H9 (cell line): ENCODE results near the gene INTS3. TPM values are rescaled to one million over a fixed set of nuclear protein-coding genes. Genes with fewer than 3 reads are reported as not detected.
A peak's percentile ranks its signal among the peaks of the same experiment; 100 is the strongest.

Experiments used
- DNase-seq: peaks from one replicate; pipeline ENCODE4 v3.0.0-alpha.2; 2017
- H2AFZ ChIP-seq: one replicate; pipeline ENCODE4 v1.6.1; 2013; ENCODE audit warnings: mild to moderate bottlenecking, low read length, control low read depth, moderate library complexity
- H2AK5ac ChIP-seq: 2 replicates; pipeline ENCODE4 v1.6.1; 2013; ENCODE audit warnings: low read length, control low read depth, mixed read lengths; ENCODE audit not compliant: insufficient read length
- H2BK120ac ChIP-seq: one replicate; pipeline ENCODE4 v1.6.1; 2013; ENCODE audit warnings: low read depth, mild to moderate bottlenecking, low read length, control low read depth, inconsistent platforms; ENCODE audit not compliant: poor library complexity, severe bottlenecking
- H2BK12ac ChIP-seq: 2 replicates; pipeline ENCODE4 v1.6.1; 2013; ENCODE audit warnings: low read length, control low read depth, mixed read lengths, low read depth; ENCODE audit not compliant: insufficient read length
- H2BK15ac ChIP-seq: 2 replicates; pipeline ENCODE4 v1.6.1; 2013; ENCODE audit warnings: low read depth, low read length, control low read depth
- H2BK20ac ChIP-seq: one replicate; pipeline ENCODE4 v1.6.1; 2013; ENCODE audit warnings: low read depth, mild to moderate bottlenecking, low read length, control low read depth, inconsistent platforms; ENCODE audit not compliant: poor library complexity, severe bottlenecking
- H2BK5ac ChIP-seq: 2 replicates; pipeline ENCODE4 v1.6.1; 2013; ENCODE audit warnings: low read length, control low read depth, mixed read lengths; ENCODE audit not compliant: insufficient read length
- H3K14ac ChIP-seq: 2 replicates; pipeline ENCODE4 v1.6.1; 2013; ENCODE audit warnings: low read length, control low read depth; ENCODE audit not compliant: insufficient read depth
- H3K18ac ChIP-seq: 2 replicates; pipeline ENCODE4 v1.6.1; 2013; ENCODE audit warnings: low read depth, mild to moderate bottlenecking, mixed read lengths, low read length, control low read depth; ENCODE audit not compliant: insufficient read length
- H3K23ac ChIP-seq: 2 replicates; pipeline ENCODE4 v1.6.1; 2013; ENCODE audit warnings: low read length, control low read depth, mixed read lengths, low read depth; ENCODE audit not compliant: insufficient read length
- H3K23me2 ChIP-seq: 2 replicates; pipeline ENCODE4 v1.6.1; 2013; ENCODE audit warnings: low read depth, mild to moderate bottlenecking, mixed read lengths, low read length, control low read depth; ENCODE audit not compliant: insufficient read length, poor library complexity, severe bottlenecking
- H3K27ac ChIP-seq: 2 replicates; pipeline ENCODE4 v1.5.1; 2013; ENCODE audit warnings: low read length, control low read depth, mixed read lengths, low read depth; ENCODE audit not compliant: insufficient read length
- H3K27me3 ChIP-seq: 2 replicates; pipeline ENCODE4 v1.6.1; 2013; ENCODE audit warnings: low read length, control low read depth, inconsistent platforms; ENCODE audit not compliant: insufficient read depth
- H3K4ac ChIP-seq: 2 replicates; pipeline ENCODE4 v1.6.1; 2013; ENCODE audit warnings: low read depth, mild to moderate bottlenecking, control low read depth, inconsistent platforms, low read length, moderate library complexity
- H3K4me1 ChIP-seq: 2 replicates; pipeline ENCODE4 v1.6.1; 2013; ENCODE audit warnings: low read length, control low read depth, inconsistent platforms; ENCODE audit not compliant: insufficient read depth
- H3K4me2 ChIP-seq: 2 replicates; pipeline ENCODE4 v1.6.1; 2013; ENCODE audit warnings: low read length, control low read depth, mixed read lengths; ENCODE audit not compliant: insufficient read length, insufficient read depth
- H3K56ac ChIP-seq: 2 replicates; pipeline ENCODE4 v1.6.1; 2013; ENCODE audit warnings: low read depth, mild to moderate bottlenecking, mixed read lengths, low read length, control low read depth; ENCODE audit not compliant: insufficient read length
- H3K79me1 ChIP-seq: 2 replicates; pipeline ENCODE4 v1.6.1; 2013; ENCODE audit warnings: low read depth, mild to moderate bottlenecking, moderate library complexity, low read length, control low read depth, inconsistent platforms; ENCODE audit not compliant: insufficient read depth, poor library complexity, severe bottlenecking
- H3K79me2 ChIP-seq: 2 replicates; pipeline ENCODE4 v1.6.1; 2013; ENCODE audit warnings: low read length, control low read depth, inconsistent platforms; ENCODE audit not compliant: insufficient read depth
- H3K9ac ChIP-seq: 2 replicates; pipeline ENCODE4 v1.6.1; 2013; ENCODE audit warnings: low read length, control low read depth, mixed read lengths; ENCODE audit not compliant: insufficient read length; ENCODE audit errors: extremely low read depth
- H3K9me3 ChIP-seq: one replicate; pipeline ENCODE4 v1.6.1; 2013; ENCODE audit warnings: low read depth, low read length, inconsistent platforms; ENCODE audit not compliant: control insufficient read depth
- H3T11ph ChIP-seq: one replicate; pipeline ENCODE4 v1.6.1; 2013; ENCODE audit warnings: mild to moderate bottlenecking, low read length, control low read depth, inconsistent platforms
- H4K20me1 ChIP-seq: one replicate; pipeline ENCODE4 v1.6.1; 2013; ENCODE audit not compliant: control insufficient read depth, insufficient read length, insufficient read depth
- H4K5ac ChIP-seq: 2 replicates; pipeline ENCODE4 v1.6.1; 2013; ENCODE audit warnings: low read depth, mild to moderate bottlenecking, mixed read lengths, low read length, control low read depth; ENCODE audit not compliant: insufficient read length
- H4K8ac ChIP-seq: replicated peaks from 2 replicates; pipeline ENCODE4 v1.6.1; 2013; ENCODE audit warnings: low read length, control low read depth, mixed read lengths, low read depth; ENCODE audit not compliant: insufficient read length
- H4K91ac ChIP-seq: 2 replicates; pipeline ENCODE4 v1.6.1; 2013; ENCODE audit warnings: low read depth, mild to moderate bottlenecking, moderate library complexity, mixed read lengths, low read length, control low read depth; ENCODE audit not compliant: insufficient read length
- H3K27ac Mint-ChIP-seq, 3 experiments: 2 replicates in 2 of 3; 3 replicates in 1 of 3; pipeline ENCODE4 v1.8.0; 2020 to 2021; ENCODE audit warnings: mixed read lengths in 3 of 3, mild to moderate bottlenecking in 1 of 3, moderate library complexity in 1 of 3
- H3K27me3 Mint-ChIP-seq: 2 replicates; pipeline ENCODE4 v1.8.0; 2021; ENCODE audit warnings: low read depth, mild to moderate bottlenecking, moderate library complexity, mixed read lengths
- H3K36me3 Mint-ChIP-seq, 3 experiments: 2 replicates in 2 of 3; 3 replicates in 1 of 3; pipeline ENCODE4 v1.8.0; 2020 to 2021; ENCODE audit warnings: low read depth in 3 of 3, mixed read lengths in 3 of 3; ENCODE audit not compliant: insufficient read depth in 1 of 3
- H3K4me1 Mint-ChIP-seq, 2 experiments: 2 replicates each; pipeline ENCODE4 v1.8.0; 2020; ENCODE audit warnings: mixed read lengths in 2 of 2
- H3K4me3 Mint-ChIP-seq, 2 experiments: 2 replicates in 1 of 2; 3 replicates in 1 of 2; pipeline ENCODE4 v1.8.0; 2020 to 2021; ENCODE audit warnings: mild to moderate bottlenecking in 2 of 2, mixed read lengths in 2 of 2, moderate library complexity in 1 of 2
- H3K9me3 Mint-ChIP-seq, 2 experiments: 2 replicates in 1 of 2; 3 replicates in 1 of 2; pipeline ENCODE4 v1.8.0; 2020; ENCODE audit warnings: mild to moderate bottlenecking in 2 of 2, mixed read lengths in 2 of 2, moderate library complexity in 1 of 2
- CTCF ChIP-seq: fragments of 200-600 bp; sonication (generic); conservative IDR thresholded peaks from 3 replicates; pipeline ENCODE4 v1.8.0; 2021; ENCODE audit warnings: antibody characterized with exemption, mild to moderate bottlenecking
- WGBS: extraction: QIAGEN DNeasy Blood & Tissue Kit; methylation state at CpG from one replicate; pipeline ENCODE4 v1.1.7; 2013; ENCODE audit warnings: missing lambda C conversion rate, low lambda C conversion rate, mixed read lengths; ENCODE audit not compliant: insufficient read length; ENCODE audit errors: extremely low coverage; 5-methylcytosine and 5-hydroxymethylcytosine counted together
- total RNA-seq: library from RNA; stranded (reverse); gene quantifications from 2 replicates; pipeline ENCODE4 v1.2.1, GENCODE V29; 2021

The INTS3 gene
- total RNA-seq, 1 experiment from 2014 or later: 67.1 TPM

- H3K9me3 ChIP-seq: no peaks in the 10 kb centered on the region
- Mint-ChIP-seq H3K27ac (peak overlapping the region; percentile 30 to 78 (median 30); a peak in 5 of 7 replicates), H3K27me3 (no peaks in the 10 kb centered on the region), H3K4me1 (peaks cover 25 to 31% of the 10 kb centered on the region in 2 experiments), H3K4me3 (peak overlapping the region; percentile 27 to 62), H3K36me3 (peaks cover 12 to 26% (median 12%) of the 10 kb centered on the region in 3 experiments; a peak in 6 of 7 replicates), H3K9me3 (no peaks in the 10 kb centered on the region)
- no peaks in the 10 kb centered on the region for H4K20me1 ChIP-seq
- no peak overlapping the region for H3K23ac ChIP-seq
- peaks cover 7% of the 10 kb centered on the region; the same call in 1 of the 2 replicates for H3K79me2 ChIP-seq
- no peak overlapping the region for H3T11ph ChIP-seq
- no peak overlapping the region for H4K8ac ChIP-seq
- no peak overlapping the region for H4K91ac ChIP-seq
- no peak overlapping the region for H2AFZ ChIP-seq
- H3K56ac ChIP-seq: no peak overlapping the region
- no peak overlapping the region for H2BK120ac ChIP-seq
- no peak for DNase-seq
- no peak overlapping the region for H2AK5ac ChIP-seq
- no peak overlapping the region for H2BK15ac ChIP-seq
- H2BK5ac ChIP-seq: no peak overlapping the region
- WGBS: no CpG with 5 or more reads among the region's 5 CpGs
- no peaks in the 10 kb centered on the region for H3K79me1 ChIP-seq
- H3K4me2 ChIP-seq: no peak overlapping the region
- peaks cover 3% of the 10 kb centered on the region; the same call in 1 of the 2 replicates for H3K4me1 ChIP-seq
- no peak overlapping the region for H3K27ac ChIP-seq
- no peak overlapping the region for H3K18ac ChIP-seq
- no peak overlapping the region for H3K14ac ChIP-seq
- H3K23me2 ChIP-seq: peaks cover 9% of the 10 kb centered on the region
- no peak overlapping the region for H3K9ac ChIP-seq
- H4K5ac ChIP-seq: no peak overlapping the region
- no peak overlapping the region for H3K4ac ChIP-seq
- no peaks in the 10 kb centered on the region for H3K27me3 ChIP-seq
- H2BK12ac ChIP-seq: no peak overlapping the region
- no peak overlapping the region for H2BK20ac ChIP-seq
- no peak for TF ChIP-seq CTCF
Observed at GRCh38 chr1:153730468-153730988, 2.7 kb downstream of the INTS3 start.
